ENCODE measurements around the gene TH. TPM values are rescaled to one million over a fixed set of nuclear protein-coding genes. Genes with fewer than 3 reads are reported as not detected.

The TH gene
- total and polyA plus RNA-seq, 9 of the 15 experiments (the other 6 are each of a cell fraction or from before 2014, with no cell fraction given) = not detected

GRCh38 chr11:2175659-2176058 lies 4.0 kb upstream of the TH start:
- peaks cover 0 to 4% of the 10 kb centered on the region in 2 experiments; a peak in 2 of 5 replicates for H3K4me1 ChIP-seq (replicated peaks in 1 of 2; ENCODE audit: control insufficient read depth in 2 of 2, insufficient read depth in 2 of 2, low read length in 2 of 2)
- intact Hi-C loops (cut with micrococcal nuclease) = no loop called here
- DNase-seq (ENCODE audit: extremely low read depth in 1 of 4, low spot score in 3 of 4) = no peak
- H3K27ac ChIP-seq (ENCODE audit: extremely low read depth, low read depth, low read length) = no peak overlapping the region
- no peaks in the 10 kb centered on the region for H3K36me3 ChIP-seq (ENCODE audit: control insufficient read depth, insufficient read depth, low read length)
- TF ChIP-seq ZNF76 (CRISPR knock-in tag; IDR thresholded peaks at IDR 0.05; ENCODE audit: borderline replicate concordance) = no peak
- TF ChIP-seq HDGF (IDR thresholded peaks at IDR 0.05) = no peak
- TF ChIP-seq ETV5 (CRISPR knock-in tag; IDR thresholded peaks at IDR 0.05; ENCODE audit: low read depth) = no peak
- TF ChIP-seq MLX (CRISPR knock-in tag; conservative IDR thresholded peaks at IDR 0.05) = no peak
- no peak for TF ChIP-seq SMAD4 (CRISPR knock-in tag; conservative IDR thresholded peaks at IDR 0.05)
- no peak for TF ChIP-seq NFXL1 (CRISPR knock-in tag; IDR thresholded peaks at IDR 0.05)
- TF ChIP-seq MNT (conservative IDR thresholded peaks at IDR 0.05) = no peak
- TF ChIP-seq, protein P1, sequence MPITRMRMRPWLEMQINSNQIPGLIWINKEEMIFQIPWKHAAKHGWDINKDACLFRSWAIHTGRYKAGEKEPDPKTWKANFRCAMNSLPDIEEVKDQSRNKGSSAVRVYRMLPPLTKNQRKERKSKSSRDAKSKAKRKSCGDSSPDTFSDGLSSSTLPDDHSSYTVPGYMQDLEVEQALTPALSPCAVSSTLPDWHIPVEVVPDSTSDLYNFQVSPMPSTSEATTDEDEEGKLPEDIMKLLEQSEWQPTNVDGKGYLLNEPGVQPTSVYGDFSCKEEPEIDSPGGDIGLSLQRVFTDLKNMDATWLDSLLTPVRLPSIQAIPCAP (CRISPR knock-in tag; IDR thresholded peaks at IDR 0.05; ENCODE audit: borderline replicate concordance) = no peak
- TF ChIP-seq ZNF668 (CRISPR knock-in tag; IDR thresholded peaks at IDR 0.05) = no peak
- TF ChIP-seq ZFPM2 (CRISPR knock-in tag; IDR thresholded peaks at IDR 0.05) = no peak
- no peak for TF ChIP-seq HLTF (IDR thresholded peaks at IDR 0.05)
- H3K9me3 ChIP-seq (replicated peaks; ENCODE audit: control insufficient read depth, insufficient read depth, low read depth, low read length) = no peaks in the 10 kb centered on the region; the same call in 1 of the 2 replicates
- WGBS (ENCODE audit: insufficient coverage, low coverage, missing lambda C conversion rate) = 9% methylated on average over 12 of the region's 13 CpGs
- H2AFZ ChIP-seq (ENCODE audit: low read depth, low read length) = no peak overlapping the region
- no peak overlapping the region for H3K4me3 ChIP-seq
- H3K4me2 ChIP-seq (ENCODE audit: insufficient read depth, low read length) = no peak overlapping the region
- ATAC-seq = no peak
- no peak overlapping the region for H3K9ac ChIP-seq (ENCODE audit: insufficient read depth in 1 of 2, low read depth in 2 of 2, low read length in 2 of 2)
- no peak for FAIRE-seq
- BruUV-seq (replicated peaks) = no TSS peak
- ChIA-PET CTCF (ENCODE audit: low intra/inter-chr PET ratio) (interaction anchor here (1.0 kb wide), 1 partner anchor 244 kb away, joined by 3 read pairs; no protein-coding TSS in a partner anchor), POLR2A (no interaction called here)
- H3K9me1 ChIP-seq (ENCODE audit: control insufficient read depth, insufficient read depth, low read length) = no peaks in the 10 kb centered on the region
- in situ Hi-C loops (cut with MboI) = no loop called here
- H3K79me2 ChIP-seq (ENCODE audit: control insufficient read depth, insufficient read depth, low read length) = no peaks in the 10 kb centered on the region
- no peaks in the 10 kb centered on the region; the same call in none of the 2 replicates for H4K20me1 ChIP-seq (replicated peaks; ENCODE audit: control insufficient read depth, insufficient read depth, low read length)
- peaks cover 10 to 54% of the 10 kb centered on the region in 2 experiments; a peak in 4 of 5 replicates for H3K27me3 ChIP-seq (ENCODE audit: control insufficient read depth in 2 of 2, insufficient read depth in 2 of 2, low read length in 2 of 2)

All from K562 (cell line).